ENCODE results near the gene PALLD.

PALLD gene

DNA sequence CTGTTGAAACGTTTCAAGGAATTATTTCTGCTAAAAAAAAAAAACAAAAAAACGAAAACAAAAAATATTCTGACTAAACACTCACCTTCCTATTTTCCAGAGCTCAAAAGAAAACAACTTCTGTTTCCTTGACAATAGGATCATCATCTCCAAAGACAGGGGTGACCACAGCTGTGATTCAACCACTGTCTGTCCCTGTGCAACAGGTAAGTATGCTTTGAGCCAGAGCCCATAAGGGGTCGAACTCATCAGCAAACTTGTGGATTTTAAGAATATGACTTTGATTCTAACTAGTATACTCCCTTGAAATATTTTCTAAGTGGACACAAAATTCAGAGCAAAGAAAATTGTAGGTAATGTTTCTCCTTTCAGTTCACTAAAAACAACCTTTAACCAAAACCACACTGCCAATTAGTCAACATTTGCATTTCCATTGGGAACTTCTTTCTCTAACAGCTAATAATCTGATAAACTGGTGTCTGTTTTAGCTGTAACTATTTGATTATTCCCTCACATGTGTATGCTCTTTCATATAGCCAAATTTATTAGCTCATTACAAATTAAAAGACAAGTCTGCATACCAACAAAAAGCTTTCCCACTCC is 186.1 kb downstream of the PALLD start:
- Histone ChIP-seq H2BK15ac (ENCODE audit: low read length) (no peak overlapping the region), H3K23ac (ENCODE audit: low read depth, low read length, poor library complexity) (no peak overlapping the region), H2BK120ac (ENCODE audit: low read depth, low read length) (no peak overlapping the region), H3K4ac (ENCODE audit: low read length) (no peak overlapping the region), H3K4me2 (ENCODE audit: insufficient read depth, low read length, poor library complexity, severe bottlenecking) (no peak overlapping the region), H2AFZ (ENCODE audit: low read length) (no peak overlapping the region), H4K8ac (ENCODE audit: low read depth, low read length) (no peak overlapping the region), H3K18ac (ENCODE audit: low read length) (no peak overlapping the region), H2BK12ac (ENCODE audit: low read length) (no peak overlapping the region), H3K79me1 (ENCODE audit: low read depth, low read length) (peaks cover 4% of the 10 kb centered on the region), H3K27ac (replicated peaks; ENCODE audit: low read length) (no peak overlapping the region), H3K27me3 (ENCODE audit: control insufficient read depth in 3 of 3, insufficient read depth in 3 of 3, low read depth in 1 of 3, low read length in 3 of 3) (no peaks in the 10 kb centered on the region), H3K4me3 (ENCODE audit: low read length in 2 of 2) (no peak overlapping the region), H3K14ac (ENCODE audit: low read length) (no peak overlapping the region), H3K4me1 (ENCODE audit: control insufficient read depth in 2 of 2, insufficient read depth in 1 of 2, low read depth in 1 of 2, low read length in 2 of 2) (no peaks in the 10 kb centered on the region), H2BK5ac (ENCODE audit: low read length) (no peak overlapping the region), H3K9me3 (replicated peaks in 1 of 2; ENCODE audit: control insufficient read depth in 2 of 2, insufficient read depth in 1 of 2, low read depth in 1 of 2, low read length in 2 of 2) (no peaks in the 10 kb centered on the region), H4K91ac (ENCODE audit: low read depth, low read length, poor library complexity) (no peak overlapping the region), H2AK5ac (ENCODE audit: low read depth, low read length) (no peak overlapping the region), H3K36me3 (replicated peaks in 1 of 2; ENCODE audit: control insufficient read depth in 2 of 2, insufficient read depth in 2 of 2, low read length in 2 of 2) (peaks cover 4 to 75% of the 10 kb centered on the region in 2 donors), H3K9ac (ENCODE audit: low read depth, low read length, poor library complexity) (no peak overlapping the region)
- WGBS, 2 donors (ENCODE audit: extremely low coverage in 2 of 2, insufficient read length in 2 of 2, insufficient replicate concordance in 1 of 2): 100% methylated on average over 1 of the region's 3 CpGs; no CpG with 5 or more reads in 1 of the 2 donors
- DNase-seq (ENCODE audit: low spot score): no peak

DNA sequence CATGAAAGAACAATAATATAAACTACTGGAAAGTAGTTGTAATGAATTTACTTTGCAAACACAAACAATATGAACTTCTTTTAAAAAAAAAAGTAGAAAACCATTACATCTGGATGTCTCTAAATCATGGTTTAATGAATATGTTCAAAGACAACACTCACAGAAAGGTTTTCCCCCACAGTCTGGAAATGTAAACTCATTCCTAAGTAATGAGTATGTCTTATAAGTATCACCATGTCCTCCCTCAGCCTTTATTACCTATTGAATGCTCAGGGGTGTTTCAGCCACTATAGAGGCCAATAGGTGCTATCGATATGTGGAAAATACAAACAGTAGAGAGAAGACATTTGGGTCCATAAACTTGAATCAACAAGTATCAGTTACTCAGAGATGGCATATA is 186.7 kb downstream of the PALLD start:
- H2BK5ac ChIP-seq (ENCODE audit: low read length): no peak overlapping the region
- H3K23ac ChIP-seq (ENCODE audit: low read depth, low read length, poor library complexity): no peak overlapping the region
- H4K91ac ChIP-seq (ENCODE audit: low read depth, low read length, poor library complexity): no peak overlapping the region
- H3K79me1 ChIP-seq (ENCODE audit: low read depth, low read length): peaks cover 3% of the 10 kb centered on the region
- no peak overlapping the region for H2BK12ac ChIP-seq (ENCODE audit: low read length)
- no peak overlapping the region for H3K4ac ChIP-seq (ENCODE audit: low read length)
- no peak overlapping the region for H2BK120ac ChIP-seq (ENCODE audit: low read depth, low read length)
- no CpG with 5 or more reads among the region's 1 CpG for WGBS, 2 donors (ENCODE audit: extremely low coverage in 2 of 2, insufficient read length in 2 of 2, insufficient replicate concordance in 1 of 2)
- no peak overlapping the region for H3K18ac ChIP-seq (ENCODE audit: low read length)
- H4K8ac ChIP-seq (ENCODE audit: low read depth, low read length): no peak overlapping the region
- peaks cover 5 to 75% of the 10 kb centered on the region in 2 donors for H3K36me3 ChIP-seq (replicated peaks in 1 of 2; ENCODE audit: control insufficient read depth in 2 of 2, insufficient read depth in 2 of 2, low read length in 2 of 2)
- H3K27ac ChIP-seq (replicated peaks; ENCODE audit: low read length): no peak overlapping the region
- H3K9me3 ChIP-seq (replicated peaks in 1 of 2; ENCODE audit: control insufficient read depth in 2 of 2, insufficient read depth in 1 of 2, low read depth in 1 of 2, low read length in 2 of 2): no peaks in the 10 kb centered on the region
- no peak overlapping the region for H2AK5ac ChIP-seq (ENCODE audit: low read depth, low read length)
- H3K4me1 ChIP-seq (ENCODE audit: control insufficient read depth in 2 of 2, insufficient read depth in 1 of 2, low read depth in 1 of 2, low read length in 2 of 2): no peaks in the 10 kb centered on the region
- H3K14ac ChIP-seq (ENCODE audit: low read length): no peak overlapping the region
- H3K9ac ChIP-seq (ENCODE audit: low read depth, low read length, poor library complexity): no peak overlapping the region
- no peak overlapping the region for H3K4me2 ChIP-seq (ENCODE audit: insufficient read depth, low read length, poor library complexity, severe bottlenecking)
- DNase-seq (ENCODE audit: low spot score): no peak
- H3K4me3 ChIP-seq (ENCODE audit: low read length in 2 of 2): no peak overlapping the region
- no peak overlapping the region for H2AFZ ChIP-seq (ENCODE audit: low read length)
- H3K27me3 ChIP-seq (ENCODE audit: control insufficient read depth in 3 of 3, insufficient read depth in 3 of 3, low read depth in 1 of 3, low read length in 3 of 3): no peaks in the 10 kb centered on the region
- H2BK15ac ChIP-seq (ENCODE audit: low read length): no peak overlapping the region

DNA sequence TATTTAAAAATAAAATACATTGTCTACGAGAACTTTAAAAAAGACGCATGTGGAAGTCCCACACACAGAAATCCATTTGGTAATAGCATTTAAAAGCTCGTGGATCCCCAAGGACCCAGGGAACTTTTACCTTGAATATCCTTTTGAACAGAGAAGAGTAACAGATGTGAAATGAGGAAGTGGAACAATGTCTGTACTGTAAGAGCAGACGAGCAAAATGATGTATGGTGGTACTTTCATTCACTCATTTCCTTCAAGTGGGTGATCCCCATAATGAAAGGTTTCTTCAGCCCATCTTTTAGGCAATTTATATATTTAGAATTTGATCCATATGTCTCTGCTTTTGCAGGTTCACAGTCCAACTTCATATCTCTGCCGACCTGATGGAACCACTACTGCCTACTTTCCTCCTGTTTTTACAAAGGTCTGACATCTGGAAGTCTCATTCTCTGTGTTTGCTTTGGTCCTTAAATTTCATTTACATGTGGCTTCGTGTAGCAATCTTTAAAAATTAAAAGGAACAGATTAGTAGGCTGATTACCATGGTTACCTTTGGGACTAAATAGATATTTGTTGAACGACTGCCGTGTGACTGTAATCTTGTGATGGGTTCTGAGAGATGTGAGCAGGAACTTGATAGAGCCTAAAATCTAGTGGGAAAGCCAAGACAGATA is 188.4 kb downstream of the PALLD start:
- H4K8ac ChIP-seq (ENCODE audit: low read depth, low read length): no peak overlapping the region
- no peaks in the 10 kb centered on the region for H3K9me3 ChIP-seq (replicated peaks in 1 of 2; ENCODE audit: control insufficient read depth in 2 of 2, insufficient read depth in 1 of 2, low read depth in 1 of 2, low read length in 2 of 2)
- no peak for DNase-seq (ENCODE audit: low spot score)
- H2BK15ac ChIP-seq (ENCODE audit: low read length): no peak overlapping the region
- H3K27ac ChIP-seq (replicated peaks; ENCODE audit: low read length): no peak overlapping the region
- H3K18ac ChIP-seq (ENCODE audit: low read length): no peak overlapping the region
- no peak overlapping the region for H2AK5ac ChIP-seq (ENCODE audit: low read depth, low read length)
- no peak overlapping the region for H4K91ac ChIP-seq (ENCODE audit: low read depth, low read length, poor library complexity)
- no peak overlapping the region for H3K9ac ChIP-seq (ENCODE audit: low read depth, low read length, poor library complexity)
- no peaks in the 10 kb centered on the region for H3K79me1 ChIP-seq (ENCODE audit: low read depth, low read length)
- no peak overlapping the region for H3K4ac ChIP-seq (ENCODE audit: low read length)
- H3K4me3 ChIP-seq (ENCODE audit: low read length in 2 of 2): no peak overlapping the region
- WGBS, 2 donors (ENCODE audit: extremely low coverage in 2 of 2, insufficient read length in 2 of 2, insufficient replicate concordance in 1 of 2): no CpG with 5 or more reads among the region's 8 CpGs
- H3K4me1 ChIP-seq (ENCODE audit: control insufficient read depth in 2 of 2, insufficient read depth in 1 of 2, low read depth in 1 of 2, low read length in 2 of 2): no peaks in the 10 kb centered on the region
- H3K14ac ChIP-seq (ENCODE audit: low read length): no peak overlapping the region
- H3K27me3 ChIP-seq (ENCODE audit: control insufficient read depth in 3 of 3, insufficient read depth in 3 of 3, low read depth in 1 of 3, low read length in 3 of 3): no peaks in the 10 kb centered on the region
- no peak overlapping the region for H3K4me2 ChIP-seq (ENCODE audit: insufficient read depth, low read length, poor library complexity, severe bottlenecking)
- H3K36me3 ChIP-seq (replicated peaks in 1 of 2; ENCODE audit: control insufficient read depth in 2 of 2, insufficient read depth in 2 of 2, low read length in 2 of 2): peaks cover 3 to 77% of the 10 kb centered on the region in 2 donors
- no peak overlapping the region for H2BK120ac ChIP-seq (ENCODE audit: low read depth, low read length)
- H3K23ac ChIP-seq (ENCODE audit: low read depth, low read length, poor library complexity): no peak overlapping the region
- H2BK12ac ChIP-seq (ENCODE audit: low read length): no peak overlapping the region
- no peak overlapping the region for H2BK5ac ChIP-seq (ENCODE audit: low read length)
- no peak overlapping the region for H2AFZ ChIP-seq (ENCODE audit: low read length)

DNA sequence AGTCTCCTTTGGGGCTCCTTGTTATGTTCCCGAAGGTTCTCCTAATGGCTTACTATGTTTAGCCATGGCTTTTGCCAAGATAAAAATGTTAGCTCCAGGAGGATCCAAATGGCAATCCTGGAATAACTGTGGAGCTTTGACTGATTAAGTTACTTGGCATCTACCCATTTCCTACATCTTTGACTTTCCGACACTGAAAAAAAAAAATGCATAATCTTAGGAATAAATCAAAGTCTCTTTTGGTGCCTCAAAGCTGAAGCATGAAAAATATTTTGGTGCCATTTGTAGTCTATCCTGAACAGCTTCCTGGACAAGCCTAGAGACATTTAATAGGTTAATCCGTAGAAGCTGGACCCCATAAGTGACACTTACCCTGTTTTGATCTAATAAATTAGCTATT is 191.7 kb downstream of the PALLD start:
- peaks cover 3 to 79% of the 10 kb centered on the region in 2 donors for H3K36me3 ChIP-seq (replicated peaks in 1 of 2; ENCODE audit: control insufficient read depth in 2 of 2, insufficient read depth in 2 of 2, low read length in 2 of 2)
- DNase-seq (ENCODE audit: low spot score): no peak
- no peak overlapping the region for H3K18ac ChIP-seq (ENCODE audit: low read length)
- no peaks in the 10 kb centered on the region for H3K79me1 ChIP-seq (ENCODE audit: low read depth, low read length)
- H3K27ac ChIP-seq (replicated peaks; ENCODE audit: low read length): no peak overlapping the region
- no peak overlapping the region for H3K23ac ChIP-seq (ENCODE audit: low read depth, low read length, poor library complexity)
- no peak overlapping the region for H2BK15ac ChIP-seq (ENCODE audit: low read length)
- no peak overlapping the region for H3K14ac ChIP-seq (ENCODE audit: low read length)
- H4K8ac ChIP-seq (ENCODE audit: low read depth, low read length): no peak overlapping the region
- no peak overlapping the region for H3K4me2 ChIP-seq (ENCODE audit: insufficient read depth, low read length, poor library complexity, severe bottlenecking)
- no peak overlapping the region for H3K4me3 ChIP-seq (ENCODE audit: low read length in 2 of 2)
- H3K27me3 ChIP-seq (ENCODE audit: control insufficient read depth in 3 of 3, insufficient read depth in 3 of 3, low read depth in 1 of 3, low read length in 3 of 3): no peaks in the 10 kb centered on the region
- H2BK120ac ChIP-seq (ENCODE audit: low read depth, low read length): no peak overlapping the region
- no CpG with 5 or more reads among the region's 3 CpGs for WGBS, 2 donors (ENCODE audit: extremely low coverage in 2 of 2, insufficient read length in 2 of 2, insufficient replicate concordance in 1 of 2)
- no peaks in the 10 kb centered on the region for H3K9me3 ChIP-seq (replicated peaks in 1 of 2; ENCODE audit: control insufficient read depth in 2 of 2, insufficient read depth in 1 of 2, low read depth in 1 of 2, low read length in 2 of 2)
- no peak overlapping the region for H2AFZ ChIP-seq (ENCODE audit: low read length)
- H2BK12ac ChIP-seq (ENCODE audit: low read length): no peak overlapping the region
- no peak overlapping the region for H3K9ac ChIP-seq (ENCODE audit: low read depth, low read length, poor library complexity)
- no peak overlapping the region for H2BK5ac ChIP-seq (ENCODE audit: low read length)
- H2AK5ac ChIP-seq (ENCODE audit: low read depth, low read length): no peak overlapping the region
- H4K91ac ChIP-seq (ENCODE audit: low read depth, low read length, poor library complexity): no peak overlapping the region
- no peaks in the 10 kb centered on the region for H3K4me1 ChIP-seq (ENCODE audit: control insufficient read depth in 2 of 2, insufficient read depth in 1 of 2, low read depth in 1 of 2, low read length in 2 of 2)
- no peak overlapping the region for H3K4ac ChIP-seq (ENCODE audit: low read length)

Measured in neuronal stem cell (in vitro differentiated cells).